Nephron progenitor cell (in vitro differentiated cells): ENCODE results near the gene TNK1.
A peak's percentile ranks its signal among the peaks of the same experiment; 100 is the strongest.

ENCODE experiments used
- DNase-seq: peaks from one replicate; pipeline ENCODE4 v3.0.0; 2021
- H3K27ac Mint-ChIP-seq: 2 replicates; pipeline ENCODE4 v1.8.0; 2021; ENCODE audit warnings: mild to moderate bottlenecking, moderate library complexity, mixed read lengths
- H3K27me3 Mint-ChIP-seq: 2 replicates; pipeline ENCODE4 v1.8.0; 2021; ENCODE audit warnings: mild to moderate bottlenecking, low read depth, mixed read lengths; ENCODE audit not compliant: poor library complexity
- H3K36me3 Mint-ChIP-seq: 2 replicates; pipeline ENCODE4 v1.8.0; 2021; ENCODE audit warnings: low read depth, mixed read lengths
- H3K4me1 Mint-ChIP-seq: 2 replicates; pipeline ENCODE4 v1.8.0; 2021; ENCODE audit warnings: mixed read lengths
- H3K4me3 Mint-ChIP-seq: 2 replicates; pipeline ENCODE4 v1.8.0; 2021; ENCODE audit warnings: mild to moderate bottlenecking, moderate library complexity, mixed read lengths
- H3K9me3 Mint-ChIP-seq: 2 replicates; pipeline ENCODE4 v1.8.0; 2021; ENCODE audit warnings: mild to moderate bottlenecking, moderate library complexity, mixed read lengths
- TF ChIP-seq, protein P1 (sequence below): fragments of 200-600 bp; sonication (generic); IDR thresholded peaks from 2 replicates; pipeline ENCODE4 v1.5.0; 2021; ENCODE audit warnings: antibody characterized with exemption

TNK1 gene

DNA sequence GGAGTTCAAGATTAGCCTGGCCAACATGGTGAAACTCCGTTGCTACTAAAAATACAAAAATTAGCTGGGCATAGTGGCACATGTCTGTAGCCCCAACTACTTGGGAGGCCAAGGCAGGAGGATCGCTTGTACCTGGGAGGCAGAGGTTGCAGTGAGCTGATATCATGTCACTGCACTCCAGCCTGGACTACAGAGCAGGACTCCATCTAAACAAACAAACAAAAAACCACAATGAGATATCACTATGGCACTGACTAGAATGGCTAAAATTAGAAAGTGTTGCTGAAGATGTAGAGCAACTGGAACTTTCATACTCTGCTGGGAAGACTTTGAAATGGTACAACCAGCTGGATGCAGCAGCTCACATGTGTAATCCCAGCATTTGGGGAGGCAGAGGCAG, 6.5 kb upstream of the TNK1 start:
- TF ChIP-seq, protein P1, sequence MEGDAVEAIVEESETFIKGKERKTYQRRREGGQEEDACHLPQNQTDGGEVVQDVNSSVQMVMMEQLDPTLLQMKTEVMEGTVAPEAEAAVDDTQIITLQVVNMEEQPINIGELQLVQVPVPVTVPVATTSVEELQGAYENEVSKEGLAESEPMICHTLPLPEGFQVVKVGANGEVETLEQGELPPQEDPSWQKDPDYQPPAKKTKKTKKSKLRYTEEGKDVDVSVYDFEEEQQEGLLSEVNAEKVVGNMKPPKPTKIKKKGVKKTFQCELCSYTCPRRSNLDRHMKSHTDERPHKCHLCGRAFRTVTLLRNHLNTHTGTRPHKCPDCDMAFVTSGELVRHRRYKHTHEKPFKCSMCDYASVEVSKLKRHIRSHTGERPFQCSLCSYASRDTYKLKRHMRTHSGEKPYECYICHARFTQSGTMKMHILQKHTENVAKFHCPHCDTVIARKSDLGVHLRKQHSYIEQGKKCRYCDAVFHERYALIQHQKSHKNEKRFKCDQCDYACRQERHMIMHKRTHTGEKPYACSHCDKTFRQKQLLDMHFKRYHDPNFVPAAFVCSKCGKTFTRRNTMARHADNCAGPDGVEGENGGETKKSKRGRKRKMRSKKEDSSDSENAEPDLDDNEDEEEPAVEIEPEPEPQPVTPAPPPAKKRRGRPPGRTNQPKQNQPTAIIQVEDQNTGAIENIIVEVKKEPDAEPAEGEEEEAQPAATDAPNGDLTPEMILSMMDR, result no peak
- DNase-seq, result no peak
- Mint-ChIP-seq H3K4me3 (no peak overlapping the region), H3K27me3 (peaks cover 50% of the 10 kb centered on the region), H3K4me1 (no peaks in the 10 kb centered on the region), H3K27ac (no peak overlapping the region), H3K9me3 (peaks cover 18% of the 10 kb centered on the region), H3K36me3 (no peaks in the 10 kb centered on the region)

DNA sequence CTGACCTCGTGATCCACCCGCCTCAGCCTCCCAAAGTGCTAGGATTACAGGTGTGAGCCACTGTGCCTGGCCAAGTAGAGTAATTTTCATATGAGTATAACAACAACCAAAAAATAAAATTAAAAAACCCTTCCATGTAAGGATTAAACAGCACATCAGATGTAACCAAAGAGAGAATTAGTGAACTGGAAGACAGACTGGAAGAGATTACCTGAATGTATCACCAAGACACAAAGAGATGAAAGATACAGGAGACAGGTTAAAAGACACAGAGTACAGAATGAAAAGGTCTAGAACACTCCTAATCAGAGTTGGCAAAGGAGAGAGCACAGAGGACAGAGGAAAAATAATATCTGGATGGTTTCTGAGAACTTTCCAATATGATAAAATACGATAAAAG, 1.8 kb upstream of the TNK1 start:
- DNase-seq, result no peak
- H3K36me3 Mint-ChIP-seq, result no peaks in the 10 kb centered on the region
- H3K27ac Mint-ChIP-seq, result no peak overlapping the region
- TF ChIP-seq, protein P1, result no peak
- H3K4me3 Mint-ChIP-seq, result no peak overlapping the region
- H3K27me3 Mint-ChIP-seq, result peaks cover 72% of the 10 kb centered on the region
- peaks cover 6% of the 10 kb centered on the region for H3K4me1 Mint-ChIP-seq
- H3K9me3 Mint-ChIP-seq, result peaks cover 28% of the 10 kb centered on the region

DNA sequence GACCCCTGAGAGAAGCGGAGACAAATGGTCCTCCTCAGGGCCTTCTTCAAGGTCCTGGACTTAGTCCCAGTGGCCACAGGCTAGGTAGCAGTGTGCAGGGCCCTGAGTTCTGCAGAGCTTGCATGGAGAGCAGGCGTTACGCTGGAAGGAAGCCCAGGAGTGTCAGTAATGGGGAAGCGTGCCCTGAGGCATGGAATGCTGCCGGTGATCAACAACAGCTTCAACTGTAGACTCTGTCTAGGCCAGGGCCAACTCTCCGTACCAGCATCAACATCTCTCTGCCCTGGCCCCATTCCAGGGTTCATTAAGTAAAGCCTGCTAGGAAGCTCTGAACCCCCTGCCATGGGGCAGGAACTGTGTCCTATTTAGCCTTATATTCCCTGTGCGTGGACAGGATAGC, 568 bp upstream of the TNK1 start:
- H3K27ac Mint-ChIP-seq, result no peak overlapping the region
- TF ChIP-seq, protein P1, result no peak
- H3K36me3 Mint-ChIP-seq, result no peaks in the 10 kb centered on the region
- peaks cover 10% of the 10 kb centered on the region for H3K4me1 Mint-ChIP-seq
- H3K4me3 Mint-ChIP-seq, result peak overlapping the region; percentile 78
- no peak for DNase-seq
- H3K9me3 Mint-ChIP-seq, result peaks cover 28% of the 10 kb centered on the region
- H3K27me3 Mint-ChIP-seq, result peaks cover 78% of the 10 kb centered on the region

DNA sequence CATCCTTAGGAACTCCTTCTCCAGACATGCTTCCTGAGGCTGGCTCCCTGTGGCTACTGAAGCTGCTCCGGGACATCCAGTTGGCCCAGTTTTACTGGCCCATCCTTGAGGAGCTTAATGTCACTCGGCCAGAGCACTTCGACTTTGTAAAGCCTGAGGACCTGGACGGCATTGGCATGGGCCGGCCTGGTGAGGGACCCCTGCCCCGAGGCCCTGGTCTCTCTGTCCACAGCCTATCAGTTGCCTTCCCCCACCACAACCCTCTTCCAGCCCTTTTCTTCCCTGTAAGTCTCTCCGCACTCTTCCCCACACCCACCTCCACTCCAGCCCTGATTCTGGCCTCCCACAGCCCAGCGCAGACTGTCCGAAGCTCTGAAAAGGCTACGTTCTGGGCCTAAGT, 2.0 kb downstream of the TNK1 start:
- H3K9me3 Mint-ChIP-seq, result peaks cover 24% of the 10 kb centered on the region
- peaks cover 72% of the 10 kb centered on the region for H3K27me3 Mint-ChIP-seq
- no peak for DNase-seq
- H3K27ac Mint-ChIP-seq, result no peak overlapping the region
- peaks cover 10% of the 10 kb centered on the region for H3K4me1 Mint-ChIP-seq
- H3K36me3 Mint-ChIP-seq, result no peaks in the 10 kb centered on the region
- H3K4me3 Mint-ChIP-seq, result no peak overlapping the region
- TF ChIP-seq, protein P1, result no peak

DNA sequence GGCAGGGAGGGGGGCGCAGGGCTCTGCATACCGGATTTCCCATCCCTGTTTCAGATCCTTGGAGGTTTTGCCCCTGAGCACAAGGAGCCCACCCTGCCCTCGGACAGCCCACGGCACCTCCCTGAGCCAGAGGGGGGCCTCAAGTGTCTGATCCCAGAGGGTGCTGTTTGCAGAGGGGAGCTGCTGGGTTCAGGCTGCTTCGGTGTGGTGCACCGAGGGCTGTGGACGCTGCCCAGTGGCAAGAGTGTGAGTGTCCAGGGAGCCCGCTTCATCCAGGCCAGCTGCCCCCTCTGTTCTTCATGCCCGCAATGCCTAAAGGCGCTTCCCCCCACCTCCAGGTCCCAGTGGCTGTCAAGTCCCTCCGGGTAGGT, 2.5 kb downstream of the TNK1 start:
- Mint-ChIP-seq H3K4me1 (peaks cover 10% of the 10 kb centered on the region), H3K4me3 (no peak overlapping the region), H3K9me3 (peaks cover 20% of the 10 kb centered on the region), H3K27me3 (peaks cover 68% of the 10 kb centered on the region), H3K27ac (no peak overlapping the region), H3K36me3 (no peaks in the 10 kb centered on the region)
- no peak for DNase-seq
- TF ChIP-seq, protein P1, result no peak

DNA sequence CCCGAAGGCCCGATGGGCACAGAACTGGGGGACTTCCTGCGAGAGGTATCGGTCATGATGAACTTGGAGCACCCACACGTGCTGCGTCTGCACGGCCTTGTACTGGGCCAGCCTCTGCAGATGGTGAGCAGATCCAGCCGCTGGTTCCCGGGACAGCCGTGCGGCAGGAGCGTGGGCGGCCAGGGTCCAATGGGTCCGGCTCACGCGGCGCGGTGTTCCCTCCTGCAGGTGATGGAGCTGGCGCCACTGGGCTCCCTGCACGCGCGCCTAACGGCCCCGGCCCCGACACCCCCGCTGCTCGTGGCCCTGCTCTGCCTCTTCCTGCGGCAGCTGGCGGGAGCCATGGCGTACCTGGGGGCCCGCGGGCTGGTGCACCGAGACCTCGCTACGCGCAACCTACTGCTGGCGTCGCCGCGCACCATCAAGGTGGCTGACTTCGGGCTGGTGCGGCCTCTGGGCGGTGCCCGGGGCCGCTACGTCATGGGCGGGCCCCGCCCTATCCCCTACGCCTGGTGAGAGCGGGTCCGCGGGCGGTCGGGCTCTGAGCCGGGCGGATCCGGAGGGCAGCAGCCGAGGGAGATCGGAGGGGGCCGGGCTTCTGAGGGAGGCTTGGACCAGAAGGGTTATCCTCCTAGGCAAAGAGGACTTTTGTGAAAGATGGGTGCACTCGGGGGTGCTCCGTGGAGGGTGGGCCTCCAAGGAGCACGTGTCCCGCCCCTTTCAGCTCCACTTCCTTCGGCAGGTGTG, 3.0 kb downstream of the TNK1 start:
- Mint-ChIP-seq H3K27ac (no peak overlapping the region), H3K9me3 (peaks cover 15% of the 10 kb centered on the region), H3K4me3 (peak overlapping the region; percentile 68), H3K27me3 (peaks cover 62% of the 10 kb centered on the region), H3K4me1 (peaks cover 10% of the 10 kb centered on the region), H3K36me3 (no peaks in the 10 kb centered on the region)
- TF ChIP-seq, protein P1, result no peak
- peak; percentile 80 for DNase-seq
